HG03575 (cell line): Measurements from ENCODE around the gene UBL5.

Experiments used
- ATAC-seq: cut with Tn5 transposase; IDR thresholded peaks from one replicate; pipeline ENCODE4 v1.9.1; 2021; ENCODE audit not compliant: unreplicated experiment, insufficient number of reproducible peaks, low FRiP score; ENCODE audit errors: extremely low read depth

UBL5 gene

DNA sequence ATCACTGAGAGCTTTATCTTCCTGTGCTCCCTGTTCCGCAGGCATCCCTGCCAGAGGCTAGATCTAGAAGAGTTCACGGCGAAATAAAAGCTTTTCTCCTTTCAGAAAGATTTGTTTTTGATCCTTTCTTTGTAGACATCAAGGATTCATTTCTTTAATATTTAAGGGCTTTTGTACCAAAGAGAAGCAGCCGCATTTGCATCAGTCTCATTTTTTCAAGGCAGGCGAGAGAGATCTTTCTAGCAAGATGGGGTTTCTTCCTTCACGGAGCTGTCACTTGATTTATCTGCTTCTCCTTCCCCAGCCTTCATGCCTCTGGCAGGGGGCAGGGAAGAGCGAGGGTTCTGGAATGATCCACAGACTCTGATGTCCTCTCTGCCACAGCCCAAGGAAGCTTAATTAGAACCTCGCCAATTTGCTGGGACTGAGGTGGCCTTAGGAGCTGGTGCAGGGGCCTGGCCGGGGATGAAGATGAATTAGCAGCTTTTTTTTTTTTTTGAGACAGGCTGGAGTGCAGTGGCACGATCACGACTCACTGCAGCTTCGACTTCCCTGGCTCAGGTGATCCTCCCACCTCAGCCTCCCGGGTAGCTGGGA is 47.4 kb downstream of the UBL5 start:
- ATAC-seq = no peak

- ATAC-seq = no peak
Measured at GRCh38 chr19:9875796-9876195, 48.1 kb downstream of the UBL5 start.

DNA sequence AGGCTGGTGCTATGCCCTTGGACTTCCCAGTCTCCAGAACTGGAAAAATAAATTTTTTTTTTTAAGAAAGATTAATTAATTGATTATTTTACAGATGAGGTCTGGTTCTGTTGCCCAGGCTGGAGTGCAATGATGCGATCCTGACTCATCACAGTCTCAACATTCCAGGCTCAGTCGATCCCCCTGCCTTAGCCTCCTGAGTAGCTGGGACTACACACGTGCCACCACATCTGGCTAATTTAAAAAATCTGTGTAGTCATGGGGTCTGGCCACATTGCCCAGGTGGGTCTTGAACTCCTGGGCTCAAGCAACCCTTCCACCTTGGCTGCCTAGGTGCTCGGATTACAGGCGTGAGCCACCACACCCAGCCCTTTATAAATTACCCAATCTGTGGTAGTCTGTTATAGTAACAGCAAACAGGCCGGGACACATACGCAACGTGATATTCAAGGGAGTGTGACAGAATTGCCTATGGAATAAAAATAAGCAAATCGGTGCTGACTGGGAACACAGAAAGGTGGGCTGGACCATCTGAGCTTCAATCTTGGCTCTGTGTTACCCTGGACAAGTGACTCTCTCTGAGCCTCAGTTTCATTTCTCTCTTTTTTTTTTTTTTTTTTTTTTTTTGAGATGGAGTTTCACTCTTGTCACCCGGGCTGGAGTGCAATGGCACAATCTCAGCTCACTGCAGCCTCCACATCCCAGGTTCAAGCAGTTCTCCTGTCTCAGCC is 50.2 kb downstream of the UBL5 start:
- no peak for ATAC-seq

- no peak for ATAC-seq
Measured at GRCh38 chr19:9878511-9879196, 50.9 kb downstream of the UBL5 start.
